HS-27A (cell line): Measurements from ENCODE around the gene MAP7.

Experiments used
- DNase-seq: peaks from one replicate; pipeline ENCODE4 v3.0.0-alpha.2; 2012; ENCODE audit warnings: low read depth, missing footprints

Gene MAP7

DNA sequence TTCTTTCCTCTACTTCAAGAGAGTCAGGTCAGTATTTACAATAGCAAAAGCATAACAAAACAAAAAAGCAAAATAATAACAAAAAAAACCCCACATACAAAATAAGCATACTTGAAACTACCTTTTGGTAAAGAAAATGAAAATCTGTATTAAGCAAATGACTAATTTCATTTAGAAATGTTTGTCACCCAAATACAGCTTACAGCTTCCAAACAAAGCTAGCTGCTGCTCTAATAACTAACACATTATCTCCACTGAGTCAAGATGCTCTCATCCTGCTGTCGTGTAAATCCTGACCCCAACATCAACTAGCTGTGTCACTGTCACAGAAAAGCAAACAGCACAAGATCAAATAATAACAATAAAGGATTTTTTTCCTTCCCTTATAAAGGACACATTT is 21.7 kb downstream of the MAP7 start:
- no peak for DNase-seq

DNA sequence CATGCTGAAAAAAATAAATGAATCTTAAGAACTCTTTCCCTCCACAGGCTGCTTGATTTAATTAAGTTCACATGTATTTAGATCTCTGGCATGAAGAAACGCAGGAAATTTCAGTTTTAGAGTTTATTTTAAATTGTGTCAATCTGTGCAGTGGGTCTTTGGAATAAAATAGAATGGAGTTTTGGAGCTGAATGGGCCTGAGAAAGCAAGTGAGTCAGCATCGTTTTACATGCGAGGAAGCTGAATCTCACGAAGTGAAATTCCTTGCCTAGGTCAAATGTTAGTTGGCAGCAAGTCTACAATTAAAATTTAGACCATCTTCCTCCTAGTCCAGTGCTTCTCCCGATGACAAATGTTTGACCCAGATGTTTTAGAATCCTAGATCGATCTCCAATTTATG is 22.4 kb downstream of the MAP7 start:
- DNase-seq = no peak

DNA sequence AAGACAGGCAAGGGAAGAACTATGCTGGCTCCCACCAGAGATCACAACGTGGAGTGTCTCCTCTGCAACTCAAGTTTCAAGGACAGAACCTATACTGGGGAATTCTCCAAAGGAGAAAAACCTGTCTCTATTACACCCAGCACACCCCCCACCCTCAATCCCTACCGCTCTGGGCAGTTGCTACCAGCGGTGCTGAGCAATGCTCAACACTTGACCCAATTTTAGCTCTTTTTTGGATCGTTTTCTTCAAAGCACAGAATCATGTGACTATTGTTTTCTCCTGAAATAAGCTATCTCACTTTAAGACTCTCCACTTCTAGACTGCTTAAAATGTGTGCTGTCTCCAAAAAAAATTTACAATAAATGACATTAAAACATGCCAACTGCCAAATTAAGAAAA is 23.3 kb downstream of the MAP7 start:
- DNase-seq = no peak

DNA sequence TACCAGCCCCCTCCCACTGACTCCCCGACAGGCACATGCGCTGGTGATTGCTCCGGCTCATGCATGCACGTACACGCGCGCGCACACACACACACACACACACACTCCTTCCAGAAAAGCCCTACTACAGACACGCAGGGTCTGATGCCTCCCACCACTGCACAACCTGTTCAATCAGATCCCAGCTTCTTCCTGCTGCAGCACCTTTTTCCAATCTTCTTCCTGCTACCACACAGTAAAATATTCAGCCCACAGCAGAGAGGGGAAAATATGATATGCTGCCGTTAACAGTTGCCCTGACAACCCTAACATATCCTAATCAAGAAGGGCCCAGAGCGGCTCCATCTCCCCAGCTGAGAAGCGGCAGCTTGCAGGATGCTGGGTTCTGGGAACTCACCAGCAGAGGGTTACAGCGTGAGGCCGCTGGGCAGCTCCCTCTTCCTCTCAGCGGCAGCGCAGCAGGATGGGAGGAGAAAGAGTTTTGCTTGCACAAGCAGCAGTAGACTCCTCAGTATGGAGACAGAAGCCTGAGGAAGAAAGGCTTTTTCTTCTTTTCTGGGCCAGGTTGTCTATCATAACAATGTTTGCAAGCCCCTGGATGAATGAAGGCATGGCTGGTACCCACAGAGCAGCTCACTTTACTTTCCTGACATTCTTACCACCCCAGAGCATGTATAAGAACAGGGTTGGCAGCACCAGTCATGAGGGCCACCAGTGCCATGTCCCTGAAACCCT is 23.9 kb downstream of the MAP7 start:
- DNase-seq = no peak

DNA sequence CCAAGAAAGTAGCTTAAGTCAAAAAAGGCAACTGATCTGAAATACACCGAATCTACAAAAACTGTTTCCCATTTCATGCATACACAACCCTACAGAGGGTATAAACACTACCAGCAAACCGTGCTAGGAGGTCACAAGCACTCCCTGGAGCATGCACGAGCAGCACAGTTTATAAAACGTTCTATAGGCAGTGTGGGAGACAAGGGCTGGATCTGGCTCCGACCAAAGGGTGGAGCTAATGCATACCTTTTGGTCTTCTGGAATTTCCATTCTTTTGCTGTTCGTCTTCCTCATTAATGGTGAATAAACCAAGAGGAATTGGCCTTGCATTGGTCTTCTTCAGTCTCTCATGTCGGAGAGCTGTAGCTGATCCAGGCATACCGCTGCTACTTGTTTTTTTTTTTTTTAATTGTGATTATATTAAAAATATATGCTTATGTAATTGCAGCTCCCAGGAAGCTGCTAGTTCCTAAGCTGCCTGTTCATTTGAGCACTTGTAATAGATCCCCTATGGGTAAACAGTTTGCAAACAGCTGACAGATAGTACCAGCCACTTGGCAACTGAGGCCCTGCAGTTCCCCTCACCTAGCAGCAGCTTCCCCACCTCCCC is 24.5 kb downstream of the MAP7 start:
- no peak for DNase-seq

DNA sequence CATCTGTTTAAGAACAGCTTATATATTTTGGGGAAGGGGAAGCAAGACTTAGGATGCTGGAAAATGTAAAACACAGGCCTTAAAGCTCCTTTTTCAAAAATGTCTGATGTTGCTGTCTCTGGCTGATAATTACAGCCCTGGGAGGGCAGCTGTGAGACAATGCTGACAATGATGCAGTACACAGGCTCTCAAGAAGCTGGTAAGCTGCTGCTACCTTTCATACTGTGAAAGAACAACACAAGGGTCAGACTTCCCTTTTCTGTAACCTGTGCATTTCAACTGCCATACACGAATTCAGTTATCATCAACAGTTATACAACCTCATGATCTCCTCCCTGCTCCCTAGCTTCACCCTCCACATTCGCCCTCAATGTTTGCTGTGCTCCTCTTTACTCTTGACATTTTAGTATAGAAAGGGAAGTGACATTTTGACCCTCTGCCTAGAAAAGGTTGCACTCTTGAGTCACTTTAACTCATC is 25.2 kb downstream of the MAP7 start:
- no peak for DNase-seq

DNA sequence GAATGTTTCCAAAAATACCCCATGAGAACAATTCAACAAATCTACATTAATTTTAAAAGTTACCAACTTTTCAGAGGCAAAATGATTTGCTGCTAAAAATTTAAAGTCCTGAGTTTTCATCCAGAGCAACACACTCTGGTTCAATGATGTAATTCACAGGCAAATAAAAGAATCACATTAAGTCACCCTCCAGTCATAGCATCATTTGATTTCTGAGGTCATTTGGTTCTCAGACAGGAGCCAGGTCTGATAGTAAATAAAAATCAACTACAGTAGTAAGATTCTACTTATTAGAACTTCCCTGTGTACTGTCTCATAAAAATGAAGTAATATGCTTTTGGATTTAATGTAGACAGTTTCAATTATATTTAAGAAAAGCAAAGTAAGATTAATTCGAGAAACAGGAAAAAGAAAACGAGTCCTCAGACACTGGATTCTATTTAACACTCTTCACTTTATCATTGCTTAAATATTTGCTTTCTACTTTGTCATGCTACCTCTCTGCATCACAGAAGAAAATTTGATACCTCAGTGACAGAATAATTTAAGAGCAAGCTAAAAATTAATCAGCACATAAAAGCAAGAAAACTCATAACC is 25.8 kb downstream of the MAP7 start:
- no peak for DNase-seq

DNA sequence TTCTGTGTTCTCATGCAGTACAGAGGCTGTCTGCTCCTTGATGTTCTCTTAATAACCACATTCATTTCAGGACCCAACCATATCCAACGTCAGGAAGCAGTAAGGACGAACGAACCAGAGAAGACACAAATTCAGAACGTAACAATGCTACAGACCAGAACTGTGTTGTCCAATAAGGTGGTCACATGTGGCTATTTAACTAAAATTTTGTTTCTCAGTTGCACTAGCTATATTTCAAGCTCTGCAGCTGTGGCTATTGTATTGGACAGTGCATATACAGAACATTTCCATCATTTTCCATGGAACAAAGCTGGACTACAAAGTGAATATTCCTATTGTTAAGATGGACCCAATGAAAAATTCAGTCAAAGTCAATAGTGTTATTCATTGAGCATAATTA is 27.0 kb downstream of the MAP7 start:
- no peak for DNase-seq

DNA sequence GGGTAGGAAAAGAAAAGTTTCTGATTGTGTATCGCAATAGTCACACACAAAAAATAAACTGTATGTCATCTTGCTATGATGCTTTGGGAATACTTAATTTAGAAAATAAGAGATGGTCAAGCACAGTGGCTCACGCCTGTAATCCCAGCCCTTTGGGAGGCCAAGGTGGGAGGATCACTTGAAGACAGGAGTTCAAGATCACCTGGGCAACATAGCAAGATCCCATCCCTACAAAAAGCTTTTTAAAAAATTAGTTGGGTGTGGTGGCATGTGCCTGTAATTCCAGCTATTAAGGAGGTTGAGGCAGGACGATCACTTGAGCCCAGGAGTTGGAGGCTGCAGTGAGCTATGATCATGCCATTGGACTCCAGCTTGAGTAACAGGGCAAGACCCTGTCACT is 27.6 kb downstream of the MAP7 start:
- DNase-seq = no peak

DNA sequence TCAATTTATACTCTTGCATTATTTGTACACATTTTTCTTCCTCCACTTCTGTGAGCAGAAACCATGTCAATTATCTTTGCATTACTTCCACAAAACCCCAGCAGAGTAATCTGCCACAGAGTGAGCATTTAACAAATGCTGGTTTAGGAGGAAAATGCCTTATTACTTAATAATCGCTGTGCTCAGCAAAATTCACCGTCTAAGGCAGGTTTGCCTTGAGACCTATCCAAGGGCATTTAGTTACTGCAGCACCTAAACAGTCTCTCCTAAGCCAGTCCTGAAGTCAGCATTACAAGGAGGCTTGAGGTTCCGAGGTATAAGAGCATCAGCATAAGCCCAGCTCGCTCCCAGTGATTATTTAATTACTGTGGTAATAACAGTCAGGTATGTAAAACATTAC is 28.3 kb downstream of the MAP7 start:
- no peak for DNase-seq

DNA sequence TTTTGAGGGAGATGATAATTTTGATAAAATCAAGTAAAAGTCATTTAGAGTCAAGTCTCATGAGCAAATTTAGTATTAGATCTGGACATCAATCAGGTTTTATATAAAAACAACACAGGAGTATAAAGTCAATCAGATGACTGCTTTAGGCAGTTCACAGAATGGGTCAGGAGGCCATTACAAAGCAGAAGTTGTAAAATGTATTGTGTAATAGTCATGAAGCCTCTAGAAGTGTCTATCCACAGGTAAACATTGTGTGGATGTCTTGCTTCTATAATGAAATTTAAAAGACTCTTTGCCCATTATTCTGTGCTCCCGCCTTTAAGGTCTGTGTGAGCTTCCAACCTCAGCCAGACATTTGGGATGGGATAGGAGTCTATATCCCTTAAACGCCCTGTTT is 28.8 kb downstream of the MAP7 start:
- no peak for DNase-seq

DNA sequence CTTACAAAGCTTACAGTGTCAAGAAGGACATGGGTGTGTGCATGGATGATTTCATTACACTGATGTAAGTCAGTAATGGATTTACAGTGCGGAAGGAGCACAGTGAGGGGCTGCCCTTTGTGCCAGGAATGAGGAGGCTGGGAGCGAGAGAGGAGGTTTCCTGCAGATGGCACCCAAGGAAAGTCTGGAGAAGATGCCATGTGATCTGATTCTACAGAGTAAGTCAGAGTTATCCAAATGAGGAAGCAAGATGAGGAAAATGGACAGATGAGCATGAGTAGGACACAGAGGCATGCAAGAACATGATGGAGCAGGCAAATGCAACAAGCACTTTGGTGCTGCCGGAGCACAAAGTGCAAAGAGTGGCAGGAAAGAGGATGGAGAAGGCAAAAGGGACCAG is 29.7 kb downstream of the MAP7 start:
- no peak for DNase-seq

DNA sequence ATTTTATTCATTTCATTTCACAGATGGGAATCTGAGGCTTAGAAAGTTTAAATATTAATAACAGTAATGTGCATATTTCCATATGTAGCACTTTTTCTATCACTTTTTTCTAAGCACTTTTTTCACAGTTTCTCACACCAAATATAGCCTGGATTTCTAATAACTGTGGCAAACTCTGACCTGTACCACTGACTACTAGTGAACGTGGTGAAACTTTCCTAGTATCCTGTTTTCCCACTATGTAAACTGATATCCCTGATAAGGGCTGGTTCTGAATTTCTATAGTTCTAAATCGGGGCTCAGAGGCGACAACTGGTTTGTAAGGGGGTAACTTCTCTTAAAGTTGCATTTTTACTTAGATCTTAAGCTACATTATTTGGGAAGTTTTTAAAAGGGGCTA is 32.6 kb downstream of the MAP7 start:
- no peak for DNase-seq

DNA sequence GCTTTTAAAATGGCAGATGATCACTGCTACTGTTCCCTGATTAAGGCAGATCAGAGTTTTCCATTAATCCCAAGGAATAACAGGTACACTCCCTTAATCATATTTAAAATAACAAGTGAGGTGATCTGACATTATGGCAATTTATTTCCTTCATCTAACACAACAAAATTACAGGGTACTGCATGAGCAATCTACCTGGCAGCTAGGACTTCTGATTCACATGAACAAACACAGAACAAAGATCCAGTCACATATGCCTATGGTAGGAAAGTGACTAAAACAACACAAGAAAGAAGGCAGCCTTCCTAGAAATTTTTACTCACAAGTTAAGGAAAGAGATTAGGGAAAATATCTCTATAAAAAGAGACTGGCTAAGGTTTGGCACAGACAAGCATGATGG is 33.2 kb downstream of the MAP7 start:
- DNase-seq = no peak

DNA sequence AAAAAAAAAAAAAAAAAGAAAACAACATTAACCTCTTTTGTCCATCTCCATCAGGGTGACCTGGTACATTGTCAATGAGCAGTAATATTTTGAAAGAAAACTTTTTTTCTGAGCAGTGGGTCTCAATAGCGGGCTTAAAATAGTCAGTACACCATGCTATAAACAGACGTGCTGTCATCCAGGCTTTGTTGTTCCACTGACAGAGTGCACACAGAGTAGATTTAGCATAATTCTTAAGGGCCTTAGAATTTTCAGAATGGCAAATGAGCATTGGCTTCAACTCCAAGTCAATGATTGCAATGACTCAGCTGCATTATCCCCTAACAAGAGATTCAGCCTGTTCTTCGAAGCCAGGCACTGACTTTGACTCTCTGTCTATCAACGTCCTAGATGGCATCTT is 35.6 kb downstream of the MAP7 start:
- no peak for DNase-seq

DNA sequence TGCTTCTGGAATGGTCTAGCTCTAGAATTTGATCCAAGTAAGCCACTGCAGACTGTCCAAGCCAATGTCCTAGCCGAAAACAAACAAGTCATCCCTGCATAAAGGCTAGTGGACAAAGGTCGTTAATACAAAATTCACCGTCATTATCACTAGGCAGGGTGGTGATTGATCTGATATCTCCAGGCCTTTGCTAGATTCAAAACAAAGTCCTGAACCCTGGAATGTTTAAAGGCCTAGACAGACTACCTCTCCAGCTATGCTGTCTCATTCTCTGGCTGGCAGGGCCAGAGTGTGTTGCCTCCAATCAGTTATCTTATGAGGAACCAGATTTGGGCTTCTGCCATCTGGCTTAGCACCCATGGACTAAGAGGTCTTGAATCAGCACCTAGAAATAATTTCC is 38.3 kb downstream of the MAP7 start:
- no peak for DNase-seq

DNA sequence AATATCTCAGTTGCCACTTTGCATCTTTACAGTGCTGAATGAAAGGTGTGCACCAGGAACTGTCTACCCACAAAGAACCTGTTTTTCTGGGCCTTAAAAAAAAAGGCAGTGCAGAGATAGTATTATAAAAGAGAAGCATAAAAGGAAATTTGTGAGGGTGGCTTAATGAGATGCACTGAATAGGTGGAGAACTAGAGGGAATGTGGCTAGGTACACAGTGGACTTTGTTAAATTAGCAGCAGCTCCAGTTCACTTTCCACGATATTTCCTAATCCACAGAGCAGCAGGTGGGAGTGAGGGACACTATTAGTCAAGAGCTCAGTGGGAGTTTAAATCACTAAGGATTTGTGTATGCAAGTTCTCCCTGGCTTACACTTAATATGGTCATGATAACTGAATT is 38.8 kb downstream of the MAP7 start:
- no peak for DNase-seq

DNA sequence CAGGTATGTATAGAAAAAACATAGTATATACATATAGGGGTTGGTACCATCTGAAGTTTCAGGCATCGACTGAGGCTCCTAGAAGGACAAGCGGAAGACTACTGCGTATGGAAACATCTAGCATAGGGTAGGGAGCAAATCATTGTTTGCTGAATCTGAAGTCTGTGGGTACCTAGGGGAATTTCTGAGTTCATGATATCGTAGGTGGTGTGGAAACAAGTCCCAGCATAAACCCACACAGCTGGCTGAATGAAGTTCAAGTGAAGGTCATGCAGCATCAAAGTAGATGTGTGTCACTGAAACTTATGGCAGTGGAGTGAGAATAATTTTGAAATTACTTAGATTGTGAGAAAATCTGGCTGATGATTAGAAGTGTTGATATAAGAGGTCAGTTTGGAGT is 39.4 kb downstream of the MAP7 start:
- no peak for DNase-seq

DNA sequence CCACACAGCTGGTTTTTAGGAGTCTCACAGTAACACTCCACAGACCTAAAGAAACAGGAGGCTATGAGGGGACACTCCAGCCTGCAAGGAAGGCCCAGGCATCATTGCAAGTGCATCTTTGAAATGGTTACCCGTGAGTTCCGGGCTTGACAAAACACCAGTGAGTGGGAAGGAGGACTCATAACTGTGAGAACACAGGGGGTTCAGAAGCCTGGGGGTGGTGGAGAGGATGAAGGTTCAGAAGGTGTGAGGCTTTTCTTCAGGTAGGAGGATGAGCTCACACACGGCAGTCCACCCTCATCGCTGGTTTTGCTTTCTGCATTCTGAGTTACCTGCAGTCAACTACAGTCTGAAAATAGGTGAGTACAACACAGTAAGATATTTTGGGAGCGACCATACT is 39.9 kb downstream of the MAP7 start:
- DNase-seq = no peak

DNA sequence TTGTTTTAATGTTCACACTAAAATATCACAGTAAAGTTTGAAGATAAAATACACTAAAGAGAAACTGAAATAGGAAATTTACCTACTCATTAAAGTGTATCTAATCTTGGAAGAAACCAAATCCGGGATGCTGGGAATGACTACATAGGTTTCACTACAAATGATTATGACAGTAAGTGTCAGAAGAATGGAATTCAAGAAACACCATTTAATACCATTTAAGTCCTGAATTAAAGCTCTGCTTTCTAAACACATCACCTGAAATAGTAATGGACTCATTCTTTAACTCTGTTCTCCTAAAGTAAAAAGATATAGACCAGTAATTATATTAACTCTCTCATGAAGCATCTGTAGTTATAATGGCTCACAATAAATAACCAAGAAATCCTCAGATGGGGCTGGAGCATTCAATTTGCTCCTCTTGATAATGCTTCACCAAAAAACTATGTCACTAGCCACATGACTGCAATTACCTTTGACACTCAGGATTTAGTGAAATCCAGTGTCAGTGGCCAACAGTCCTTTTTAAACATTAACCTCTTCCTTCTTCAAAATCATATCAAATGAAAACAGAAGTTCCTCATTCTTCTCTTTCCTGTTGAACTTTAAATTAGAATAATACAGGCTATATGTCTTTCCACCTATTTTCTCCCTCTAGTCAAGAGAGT is 41.4 kb downstream of the MAP7 start:
- DNase-seq = no peak

DNA sequence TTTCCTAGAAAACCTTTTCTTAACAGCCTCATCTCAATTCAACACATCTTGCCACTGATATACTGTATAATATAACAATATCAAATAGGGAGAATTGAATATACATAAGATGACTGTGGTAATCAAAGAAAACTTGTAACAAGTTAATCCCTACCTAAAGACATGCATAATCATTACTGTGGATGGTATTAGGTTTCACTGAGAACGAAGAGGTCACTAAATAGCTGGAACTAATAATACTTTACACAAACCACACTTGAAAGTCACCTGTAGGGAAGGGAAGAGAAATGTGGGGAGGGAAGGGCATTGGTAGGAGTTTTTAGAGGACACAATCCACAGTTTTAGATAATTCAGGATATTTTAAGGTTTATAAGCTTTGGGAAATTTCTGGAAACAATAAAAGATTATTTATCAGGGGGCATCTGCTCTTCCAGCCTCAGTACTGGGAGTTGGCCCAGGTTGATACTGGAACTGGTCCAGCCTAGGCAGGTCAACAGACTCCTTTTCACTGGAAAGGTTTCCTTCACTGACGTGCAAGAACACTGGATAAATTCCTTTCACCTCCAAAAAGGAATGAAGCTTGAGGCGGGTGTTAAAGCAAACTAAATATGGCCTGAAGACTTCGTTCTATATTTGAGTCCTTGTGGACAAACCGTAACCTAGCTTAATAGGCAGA is 44.0 kb downstream of the MAP7 start:
- DNase-seq = no peak

DNA sequence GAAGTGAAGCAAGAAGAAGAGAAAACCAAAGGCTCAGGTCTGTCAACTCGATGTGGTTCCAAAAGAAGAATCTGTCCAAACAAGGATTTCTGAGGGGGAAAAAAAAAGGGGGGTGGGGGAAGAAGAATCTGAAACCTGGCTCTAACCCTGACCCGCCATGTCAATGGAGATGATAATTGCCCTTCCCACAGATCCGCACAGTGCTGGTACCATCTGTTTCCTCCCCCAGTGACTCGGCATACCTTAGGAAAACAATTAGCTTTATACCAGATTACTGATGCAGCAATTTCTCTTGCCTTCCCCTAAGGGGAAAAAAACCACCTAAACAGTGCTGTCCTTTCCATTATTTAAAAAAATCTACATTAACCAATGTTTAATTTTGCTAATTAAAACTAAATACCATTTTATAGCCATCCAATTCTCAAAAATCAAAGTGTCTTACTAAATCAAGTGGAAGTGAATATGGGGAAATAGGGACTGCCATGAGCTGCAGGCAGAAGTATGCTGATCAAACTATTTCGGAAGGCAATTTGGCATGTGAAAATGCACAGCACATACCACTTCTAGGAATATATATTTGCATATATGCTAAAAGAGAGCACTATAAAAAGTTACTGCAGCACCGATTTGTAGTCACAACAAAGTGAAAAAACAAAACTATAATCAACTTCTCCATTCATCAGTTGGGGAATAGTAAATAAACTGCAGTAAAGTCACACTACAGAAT is 46.8 kb downstream of the MAP7 start:
- DNase-seq = no peak
